Measurements from ENCODE around the gene IGFBPL1.

The IGFBPL1 gene

GRCh38 chr9:38415856-38416255, 8.4 kb downstream of the IGFBPL1 start:
- no peak overlapping the region for H3K4me3 ChIP-seq (ENCODE audit: low read depth, low read length)
- DNase-seq (ENCODE audit: low read depth, low spot score), result no peak
- TF ChIP-seq, protein P1, sequence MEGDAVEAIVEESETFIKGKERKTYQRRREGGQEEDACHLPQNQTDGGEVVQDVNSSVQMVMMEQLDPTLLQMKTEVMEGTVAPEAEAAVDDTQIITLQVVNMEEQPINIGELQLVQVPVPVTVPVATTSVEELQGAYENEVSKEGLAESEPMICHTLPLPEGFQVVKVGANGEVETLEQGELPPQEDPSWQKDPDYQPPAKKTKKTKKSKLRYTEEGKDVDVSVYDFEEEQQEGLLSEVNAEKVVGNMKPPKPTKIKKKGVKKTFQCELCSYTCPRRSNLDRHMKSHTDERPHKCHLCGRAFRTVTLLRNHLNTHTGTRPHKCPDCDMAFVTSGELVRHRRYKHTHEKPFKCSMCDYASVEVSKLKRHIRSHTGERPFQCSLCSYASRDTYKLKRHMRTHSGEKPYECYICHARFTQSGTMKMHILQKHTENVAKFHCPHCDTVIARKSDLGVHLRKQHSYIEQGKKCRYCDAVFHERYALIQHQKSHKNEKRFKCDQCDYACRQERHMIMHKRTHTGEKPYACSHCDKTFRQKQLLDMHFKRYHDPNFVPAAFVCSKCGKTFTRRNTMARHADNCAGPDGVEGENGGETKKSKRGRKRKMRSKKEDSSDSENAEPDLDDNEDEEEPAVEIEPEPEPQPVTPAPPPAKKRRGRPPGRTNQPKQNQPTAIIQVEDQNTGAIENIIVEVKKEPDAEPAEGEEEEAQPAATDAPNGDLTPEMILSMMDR (IDR thresholded peaks at IDR 0.05; ENCODE audit: low read depth, low read length), result no peak
- in situ Hi-C loops (cut with HindIII; ENCODE audit: low sequenced_read_pairs), result no loop called here

- H3K4me3 ChIP-seq (ENCODE audit: low read depth, low read length), result no peak overlapping the region
- in situ Hi-C loops (cut with HindIII; ENCODE audit: low sequenced_read_pairs), result no loop called here
Measured at GRCh38 chr9:38414040-38414723, 10.1 kb downstream of the IGFBPL1 start.

DNA sequence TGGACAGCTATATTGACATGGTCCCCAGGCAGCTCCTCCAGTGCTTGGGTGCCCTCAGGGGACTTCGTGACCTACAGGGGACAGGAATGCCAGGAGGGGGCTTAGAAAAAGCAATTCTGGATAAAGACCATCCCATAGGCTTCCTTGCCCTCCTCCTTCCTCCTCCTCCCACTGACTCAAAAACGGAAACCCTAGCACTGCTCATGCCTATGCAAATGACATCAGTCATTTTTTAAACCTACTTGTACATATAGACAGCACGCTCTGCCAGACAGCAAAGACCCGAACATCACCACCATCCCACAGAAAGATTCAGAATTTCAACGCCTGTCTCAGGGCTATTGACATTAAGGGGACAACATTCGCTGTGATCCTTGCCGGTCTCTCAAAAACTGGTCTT, 11.0 kb downstream of the IGFBPL1 start:
- no peak for DNase-seq (ENCODE audit: low read depth, low spot score)
- H3K4me3 ChIP-seq (ENCODE audit: low read depth, low read length), result no peak overlapping the region
- TF ChIP-seq, protein P1 (IDR thresholded peaks at IDR 0.05; ENCODE audit: low read depth, low read length), result no peak
- in situ Hi-C loops (cut with HindIII; ENCODE audit: low sequenced_read_pairs), result no loop called here

More at GRCh38 chr9:38414040-38414723, 10.1 kb downstream of the IGFBPL1 start:
- TF ChIP-seq, protein P1 (IDR thresholded peaks at IDR 0.05; ENCODE audit: low read depth, low read length), result no peak
- no peak for DNase-seq (ENCODE audit: low read depth, low spot score)

- no peak for DNase-seq (ENCODE audit: low read depth, low spot score)
- TF ChIP-seq, protein P1 (IDR thresholded peaks at IDR 0.05; ENCODE audit: low read depth, low read length), result no peak
- H3K4me3 ChIP-seq (ENCODE audit: low read depth, low read length), result no peak overlapping the region
- in situ Hi-C loops (cut with HindIII; ENCODE audit: low sequenced_read_pairs), result no loop called here
Measured at GRCh38 chr9:38412751-38413150, 11.5 kb downstream of the IGFBPL1 start.

- H3K4me3 ChIP-seq (ENCODE audit: low read depth, low read length), result no peak overlapping the region
- DNase-seq (ENCODE audit: low read depth, low spot score), result no peak
- TF ChIP-seq, protein P1 (IDR thresholded peaks at IDR 0.05; ENCODE audit: low read depth, low read length), result no peak
- in situ Hi-C loops (cut with HindIII; ENCODE audit: low sequenced_read_pairs), result no loop called here
Measured at GRCh38 chr9:38408719-38409118, 15.5 kb downstream of the IGFBPL1 start.

GRCh38 chr9:38406476-38407186, 17.6 kb downstream of the IGFBPL1 start:
- no peak for DNase-seq (ENCODE audit: low read depth, low spot score)
- no peak overlapping the region for H3K4me3 ChIP-seq (ENCODE audit: low read depth, low read length)
- TF ChIP-seq, protein P1 (IDR thresholded peaks at IDR 0.05; ENCODE audit: low read depth, low read length), result no peak
- in situ Hi-C loops (cut with HindIII; ENCODE audit: low sequenced_read_pairs), result no loop called here
